A673 (cell line): Measurements from ENCODE around the gene ANAPC10. TPM values are rescaled to one million over a fixed set of nuclear protein-coding genes. Genes with fewer than 3 reads are reported as not detected.

ENCODE experiments used
- BruUV-seq: library from RNA; stranded (reverse); fragments of 400-500 nt; replicated peaks from 2 replicates; lab custom pipeline; 2021; lab: Mats Ljungman, UMichigan
- CTCF ChIA-PET: fragments of 300-600 bp; sonication (Branson Sonifier 250); formaldehyde crosslinking; loops from one replicate; lab custom pipeline; 2022; ENCODE audit warnings: antibody characterized with exemption; lab: Charles Lee
- POLR2A ChIA-PET: fragments of 300-600 bp; sonication (Branson Sonifier 250); formaldehyde crosslinking; loops from one replicate; lab custom pipeline; 2022; ENCODE audit warnings: antibody characterized with exemption; ENCODE audit not compliant: low non-redundant PET; lab: Charles Lee
- DNase-seq: peaks from one replicate; pipeline ENCODE4 v3.0.0-alpha.2; 2015; ENCODE audit warnings: low spot score
- H3K27ac ChIP-seq: fragments of 200-600 bp; sonication (generic); 2 replicates; pipeline ENCODE4 v1.5.1; 2016; ENCODE audit warnings: mixed run types, low read depth, mild to moderate bottlenecking, mixed read lengths, antibody characterized with exemption, low read length; ENCODE audit not compliant: poor library complexity, severe bottlenecking
- H3K27me3 ChIP-seq: fragments of 200-600 bp; sonication (generic); replicated peaks from 2 replicates; pipeline ENCODE4 v1.6.1; 2017; ENCODE audit warnings: mixed run types, low read depth, mild to moderate bottlenecking, mixed read lengths, antibody characterized with exemption, low read length; ENCODE audit not compliant: insufficient read depth, poor library complexity
- H3K36me3 ChIP-seq: fragments of 200-600 bp; sonication (generic); 2 replicates; pipeline ENCODE4 v1.6.1; 2016; ENCODE audit warnings: mixed run types, mild to moderate bottlenecking, mixed read lengths, antibody characterized with exemption, low read length; ENCODE audit not compliant: insufficient read depth, poor library complexity, severe bottlenecking
- H3K4me1 ChIP-seq: fragments of 200-600 bp; sonication (generic); 2 replicates; pipeline ENCODE4 v1.6.1; 2017; ENCODE audit warnings: mixed run types, mild to moderate bottlenecking, mixed read lengths, antibody characterized with exemption, low read length; ENCODE audit not compliant: insufficient read depth, poor library complexity, severe bottlenecking
- H3K4me3 ChIP-seq: fragments of 200-600 bp; sonication (generic); 2 replicates; pipeline ENCODE4 v1.5.1; 2016; ENCODE audit warnings: low read depth, mixed run types, mild to moderate bottlenecking, mixed read lengths, low read length; ENCODE audit not compliant: poor library complexity, severe bottlenecking
- H3K9me3 ChIP-seq: fragments of 200-600 bp; sonication (generic); 2 replicates; pipeline ENCODE4 v1.6.1; 2016; ENCODE audit warnings: mixed run types, low read depth, mild to moderate bottlenecking, mixed read lengths, antibody characterized with exemption, low read length; ENCODE audit not compliant: poor library complexity, severe bottlenecking
- CTCF ChIP-seq: fragments of 300-800, 200-600 bp; sonication (generic); conservative IDR thresholded peaks from 2 replicates; pipeline ENCODE4 v1.5.1; 2017; ENCODE audit warnings: low read depth, mild to moderate bottlenecking, antibody characterized with exemption, low read length, moderate library complexity, mixed read lengths
- EZH2 ChIP-seq: fragments of 200-600 bp; sonication (generic); IDR thresholded peaks from 2 replicates; pipeline ENCODE4 v1.6.1; 2017; ENCODE audit warnings: borderline replicate concordance, low read depth, mild to moderate bottlenecking, mixed read lengths, antibody characterized with exemption, low read length; ENCODE audit not compliant: poor library complexity, severe bottlenecking
- intact Hi-C: fragments of 100-400 bp; cut with micrococcal nuclease; formaldehyde crosslinking; loops from one replicate; pipeline ENCODE4 v1.10.0; 2022; ENCODE audit not compliant: unreplicated experiment
- total RNA-seq: library from RNA; stranded (reverse); gene quantifications from 2 replicates; pipeline ENCODE4 v1.2.3, GENCODE V29; 2021

ANAPC10 gene
- total RNA-seq, 1 experiment from 2014 or later, result 30.5 TPM

DNA sequence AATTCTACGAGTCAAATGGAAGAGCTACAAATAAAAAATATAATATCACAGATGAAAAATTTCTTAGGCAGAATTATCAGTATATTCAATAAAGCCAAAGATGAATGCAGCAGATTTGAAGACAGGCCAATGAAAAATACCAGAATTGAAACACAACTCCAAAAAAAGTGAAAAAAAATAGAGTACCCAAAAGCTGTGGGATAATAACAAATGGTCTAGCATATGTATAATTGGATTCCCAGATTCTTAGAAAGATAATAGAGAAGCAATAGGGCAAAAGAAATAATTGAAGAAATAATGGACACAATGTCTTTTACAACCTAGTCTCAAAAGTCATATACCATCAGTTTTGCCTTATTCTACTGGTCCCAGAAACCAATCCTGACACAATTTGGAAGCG, 4.4 kb downstream of the ANAPC10 start:
- ChIA-PET CTCF (no interaction called here), POLR2A (no interaction called here)
- no peak for TF ChIP-seq EZH2
- TF ChIP-seq CTCF, result no peak
- Histone ChIP-seq H3K9me3 (peaks cover 7% of the 10 kb centered on the region), H3K27ac (no peak overlapping the region), H3K36me3 (peaks cover 41% of the 10 kb centered on the region), H3K4me3 (no peak overlapping the region), H3K4me1 (peaks cover 4% of the 10 kb centered on the region), H3K27me3 (no peaks in the 10 kb centered on the region)
- no peak for DNase-seq
- intact Hi-C loops, result no loop called here
- BruUV-seq, result no TSS peak

- no peaks in the 10 kb centered on the region for H3K4me1 ChIP-seq
Measured at GRCh38 chr4:145090380-145090779, 7.6 kb downstream of the ANAPC10 start.

DNA sequence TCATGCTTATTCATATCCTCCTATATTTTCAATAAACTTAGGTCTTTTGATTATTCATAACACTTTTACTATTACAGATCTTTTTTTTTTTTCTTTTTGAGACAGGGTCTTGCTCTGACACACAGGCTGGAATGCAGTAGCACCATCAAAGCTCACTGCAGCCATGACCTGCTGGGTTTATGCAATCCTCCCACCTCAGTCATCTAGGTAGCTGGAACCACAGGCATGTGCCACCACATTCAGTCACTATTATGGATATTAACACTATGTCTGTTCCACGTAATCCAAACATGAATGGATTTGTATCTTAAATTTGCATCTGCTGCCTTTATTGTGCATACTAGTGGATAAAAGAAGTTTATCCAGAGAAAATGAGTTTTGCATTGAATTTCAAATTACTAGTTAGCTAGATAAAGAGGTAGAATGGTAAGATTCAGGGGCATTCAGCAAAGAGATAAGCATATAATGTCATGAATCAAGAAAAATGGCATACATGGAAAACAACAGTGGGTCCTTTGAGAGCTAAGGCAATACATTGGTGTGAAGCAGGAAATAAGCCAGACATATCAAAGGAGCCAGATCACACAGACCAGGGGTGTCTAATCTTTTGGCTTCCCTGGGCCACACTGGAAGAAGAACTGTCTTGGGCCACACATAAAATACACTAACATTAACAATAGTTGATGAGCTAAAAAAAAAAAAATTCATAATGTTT, 13.9 kb downstream of the ANAPC10 start:
- H3K36me3 ChIP-seq, result peaks cover 4% of the 10 kb centered on the region
- POLR2A ChIA-PET, result interaction anchor here (0.6 kb wide), 1 partner anchor 98 kb away, joined by 4 read pairs; no protein-coding TSS in a partner anchor
- H3K4me3 ChIP-seq, result no peak overlapping the region
- H3K27ac ChIP-seq, result no peak overlapping the region
- CTCF ChIA-PET, result no interaction called here
- BruUV-seq, result no TSS peak
- DNase-seq, result no peak
- intact Hi-C loops, result no loop called here
- H3K27me3 ChIP-seq, result no peaks in the 10 kb centered on the region
- no peaks in the 10 kb centered on the region for H3K4me1 ChIP-seq
- TF ChIP-seq EZH2, result no peak
- no peak for TF ChIP-seq CTCF
- no peaks in the 10 kb centered on the region for H3K9me3 ChIP-seq

More at GRCh38 chr4:145090380-145090779, 7.6 kb downstream of the ANAPC10 start:
- Histone ChIP-seq H3K36me3 (peaks cover 40% of the 10 kb centered on the region), H3K27me3 (no peaks in the 10 kb centered on the region), H3K9me3 (peaks cover 7% of the 10 kb centered on the region), H3K4me3 (no peak overlapping the region), H3K27ac (no peak overlapping the region)
- no peak for DNase-seq
- ChIA-PET CTCF (no interaction called here), POLR2A (no interaction called here)
- TF ChIP-seq CTCF (no peak), EZH2 (no peak)
- intact Hi-C loops, result no loop called here
- BruUV-seq, result no TSS peak
